HG02870 (cell line): ENCODE data around the gene ARAP1.

Source experiments
- ATAC-seq: cut with Tn5 transposase; IDR thresholded peaks from one replicate; pipeline ENCODE4 v1.9.1; 2021; ENCODE audit warnings: mild to moderate bottlenecking, moderate library complexity; ENCODE audit not compliant: unreplicated experiment

The ARAP1 gene

GRCh38 chr11:72764503-72764902 lies 12.3 kb upstream of the ARAP1 start:
- ATAC-seq, result no peak

GRCh38 chr11:72763823-72764222 lies 11.6 kb upstream of the ARAP1 start:
- ATAC-seq, result no peak

- no peak for ATAC-seq
Observed at GRCh38 chr11:72762641-72763304, 10.6 kb upstream of the ARAP1 start.

GRCh38 chr11:72760539-72761405 lies 8.6 kb upstream of the ARAP1 start:
- ATAC-seq, result no peak

- no peak for ATAC-seq
Observed at GRCh38 chr11:72759468-72759985, 7.3 kb upstream of the ARAP1 start.

GRCh38 chr11:72758690-72759389 lies 6.6 kb upstream of the ARAP1 start:
- ATAC-seq, result no peak

- ATAC-seq, result no peak
Observed at GRCh38 chr11:72758304-72758689, 6.1 kb upstream of the ARAP1 start.

- no peak for ATAC-seq
Observed at GRCh38 chr11:72755713-72756285, 3.6 kb upstream of the ARAP1 start.

- ATAC-seq, result no peak
Observed at GRCh38 chr11:72754544-72755155, 2.4 kb upstream of the ARAP1 start.

GRCh38 chr11:72754149-72754543 lies 1.9 kb upstream of the ARAP1 start:
- ATAC-seq, result no peak

GRCh38 chr11:72753341-72754148 lies 1.3 kb upstream of the ARAP1 start:
- no peak for ATAC-seq

GRCh38 chr11:72751116-72752087 lies 806 bp downstream of the ARAP1 start:
- ATAC-seq, result no peak

GRCh38 chr11:72750556-72751115 lies 1.6 kb downstream of the ARAP1 start:
- no peak for ATAC-seq

- no peak for ATAC-seq
Observed at GRCh38 chr11:72750086-72750485, 2.1 kb downstream of the ARAP1 start.

GRCh38 chr11:72747289-72747855 lies 4.8 kb downstream of the ARAP1 start:
- ATAC-seq, result no peak

GRCh38 chr11:72746821-72747220 lies 5.4 kb downstream of the ARAP1 start:
- ATAC-seq, result no peak

- ATAC-seq, result no peak
Observed at GRCh38 chr11:72745925-72746550, 6.2 kb downstream of the ARAP1 start.

GRCh38 chr11:72745511-72745910 lies 6.7 kb downstream of the ARAP1 start:
- ATAC-seq, result no peak
